ENCODE measurements around the gene LYZL2.

LYZL2 gene

DNA sequence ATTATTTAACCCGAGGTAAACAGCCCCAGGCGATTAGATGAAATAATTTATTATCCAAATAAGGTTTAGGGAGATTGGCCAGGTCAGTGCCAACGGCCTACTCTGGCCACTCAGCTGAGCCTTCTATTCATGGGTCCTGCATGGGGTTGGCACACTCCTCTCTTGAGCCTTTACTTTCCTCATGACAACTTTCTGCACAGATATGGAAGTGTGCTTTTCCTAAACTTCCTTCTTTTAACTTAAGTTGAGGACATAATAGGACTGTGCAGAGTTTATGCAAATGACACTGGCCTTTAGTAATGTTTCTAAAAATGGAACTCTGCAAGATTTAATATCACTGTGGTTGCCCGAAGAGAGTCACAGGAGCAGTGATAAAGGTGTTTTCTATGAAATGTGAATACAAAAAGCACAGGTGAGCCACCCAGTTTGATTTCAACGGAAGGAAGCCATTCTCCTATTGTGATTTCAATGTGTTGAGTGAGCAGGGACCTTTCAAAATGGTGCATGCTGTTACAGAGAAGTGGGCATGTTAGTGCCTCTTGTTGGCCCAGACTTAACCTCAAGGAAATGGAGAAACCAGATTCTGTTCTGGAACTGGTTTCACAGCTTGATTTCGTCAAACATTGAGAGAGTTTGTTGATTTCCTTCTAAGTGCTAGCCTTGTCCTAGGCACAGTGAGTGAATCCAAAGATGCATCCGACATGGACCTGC is 55.7 kb downstream of the LYZL2 start:
- Histone ChIP-seq H3K9me3 (ENCODE audit: control insufficient read depth, low read length) (peaks cover 10% of the 10 kb centered on the region), H3K4me1 (ENCODE audit: control insufficient read depth, insufficient read depth, low read length) (no peaks in the 10 kb centered on the region), H3K9ac (ENCODE audit: low read length) (no peak overlapping the region), H3K4me3 (ENCODE audit: low read length) (no peak overlapping the region), H3K36me3 (ENCODE audit: control insufficient read depth, insufficient read depth, low read length, severe bottlenecking) (no peaks in the 10 kb centered on the region), H3K27me3 (replicated peaks; ENCODE audit: control insufficient read depth, insufficient read depth, low read length) (no peaks in the 10 kb centered on the region)
- no peak for DNase-seq (ENCODE audit: low read depth)

- H3K4me1 ChIP-seq (ENCODE audit: control insufficient read depth, insufficient read depth, low read length): peaks cover 13% of the 10 kb centered on the region
- peaks cover 8% of the 10 kb centered on the region for H3K9me3 ChIP-seq (ENCODE audit: control insufficient read depth, low read length)
- no peak overlapping the region for H3K4me3 ChIP-seq (ENCODE audit: low read length)
- H3K9ac ChIP-seq (ENCODE audit: low read length): no peak overlapping the region
- H3K36me3 ChIP-seq (ENCODE audit: control insufficient read depth, insufficient read depth, low read length, severe bottlenecking): no peaks in the 10 kb centered on the region
- no peak for DNase-seq (ENCODE audit: low read depth)
- no peaks in the 10 kb centered on the region for H3K27me3 ChIP-seq (replicated peaks; ENCODE audit: control insufficient read depth, insufficient read depth, low read length)
Observed at GRCh38 chr10:30565449-30565848, 64.1 kb downstream of the LYZL2 start.

- H3K4me1 ChIP-seq (ENCODE audit: control insufficient read depth, insufficient read depth, low read length): peaks cover 20% of the 10 kb centered on the region
- DNase-seq (ENCODE audit: low read depth): no peak
- no peak overlapping the region for H3K4me3 ChIP-seq (ENCODE audit: low read length)
- no peaks in the 10 kb centered on the region for H3K9me3 ChIP-seq (ENCODE audit: control insufficient read depth, low read length)
- H3K36me3 ChIP-seq (ENCODE audit: control insufficient read depth, insufficient read depth, low read length, severe bottlenecking): no peaks in the 10 kb centered on the region
- no peaks in the 10 kb centered on the region for H3K27me3 ChIP-seq (replicated peaks; ENCODE audit: control insufficient read depth, insufficient read depth, low read length)
- H3K9ac ChIP-seq (ENCODE audit: low read length): no peak overlapping the region
Observed at GRCh38 chr10:30562787-30563186, 66.8 kb downstream of the LYZL2 start.

Measured in adipocyte (in vitro differentiated cells).